Ishikawa (cell line): ENCODE results near the gene C1orf115.

ENCODE experiments used
- CEBPB ChIP-seq: IDR thresholded peaks from 2 replicates; pipeline ENCODE4 v1.6.1; 2012
- EGR1 ChIP-seq: IDR thresholded peaks from 2 replicates; pipeline ENCODE4 v1.6.1; 2012
- EP300 ChIP-seq: IDR thresholded peaks from 2 replicates; pipeline ENCODE4 v1.6.1; 2012; ENCODE audit warnings: borderline replicate concordance
- FOXM1 ChIP-seq: IDR thresholded peaks from 2 replicates; pipeline ENCODE4 v1.6.1; 2012; ENCODE audit warnings: low read depth, borderline replicate concordance
- REST ChIP-seq: IDR thresholded peaks from 2 replicates; pipeline ENCODE4 v1.6.1; 2012; ENCODE audit warnings: low read depth, mild to moderate bottlenecking
- TAF1 ChIP-seq: IDR thresholded peaks from 2 replicates; pipeline ENCODE4 v1.6.1; 2012; ENCODE audit warnings: low read depth, mild to moderate bottlenecking
- TCF12 ChIP-seq: IDR thresholded peaks from 2 replicates; pipeline ENCODE4 v1.6.1; 2012; ENCODE audit warnings: low read depth
- USF1 ChIP-seq: IDR thresholded peaks from 2 replicates; pipeline ENCODE4 v1.6.1; 2012

- TF ChIP-seq CEBPB (no peak), TCF12 (no peak), FOXM1 (no peak), REST (no peak), TAF1 (no peak), EP300 (no peak), EGR1 (no peak), USF1 (no peak)
Observed at GRCh38 chr1:220670365-220670764, 19.8 kb upstream of the C1orf115 start.
